ENCODE measurements around the gene FLAD1.

FLAD1 gene

DNA sequence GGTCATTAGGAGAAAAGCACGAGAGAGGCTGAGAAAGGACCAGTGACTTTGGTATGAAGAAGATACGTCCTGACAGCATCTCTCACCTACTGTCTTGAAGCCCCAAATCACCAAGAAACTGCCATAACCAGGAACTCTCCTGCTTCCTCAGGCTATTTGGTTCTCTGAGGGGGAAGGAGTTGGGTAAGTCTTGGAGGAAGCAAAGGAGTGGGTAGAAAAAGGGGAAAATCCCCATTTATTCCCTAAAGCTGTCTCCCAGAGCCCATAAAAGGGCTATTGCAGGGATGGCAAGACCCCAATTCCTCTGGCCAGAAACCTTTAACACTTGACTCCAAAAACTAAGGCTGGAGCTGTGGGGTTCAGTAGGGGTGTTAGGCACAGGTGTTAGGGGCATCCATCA lies 25.1 kb upstream of the FLAD1 start:
- ATAC-seq (ENCODE audit: low read depth) (no peak), DNase-seq (ENCODE audit: low spot score in 2 of 2) (no peak)
- Mint-ChIP-seq H3K27ac (no peak overlapping the region), H3K4me1 (peaks cover 36% of the 10 kb centered on the region), H3K36me3 (peaks cover 1% of the 10 kb centered on the region), H3K4me3 (no peak overlapping the region), H3K27me3 (no peaks in the 10 kb centered on the region), H3K9me3 (no peaks in the 10 kb centered on the region)

DNA sequence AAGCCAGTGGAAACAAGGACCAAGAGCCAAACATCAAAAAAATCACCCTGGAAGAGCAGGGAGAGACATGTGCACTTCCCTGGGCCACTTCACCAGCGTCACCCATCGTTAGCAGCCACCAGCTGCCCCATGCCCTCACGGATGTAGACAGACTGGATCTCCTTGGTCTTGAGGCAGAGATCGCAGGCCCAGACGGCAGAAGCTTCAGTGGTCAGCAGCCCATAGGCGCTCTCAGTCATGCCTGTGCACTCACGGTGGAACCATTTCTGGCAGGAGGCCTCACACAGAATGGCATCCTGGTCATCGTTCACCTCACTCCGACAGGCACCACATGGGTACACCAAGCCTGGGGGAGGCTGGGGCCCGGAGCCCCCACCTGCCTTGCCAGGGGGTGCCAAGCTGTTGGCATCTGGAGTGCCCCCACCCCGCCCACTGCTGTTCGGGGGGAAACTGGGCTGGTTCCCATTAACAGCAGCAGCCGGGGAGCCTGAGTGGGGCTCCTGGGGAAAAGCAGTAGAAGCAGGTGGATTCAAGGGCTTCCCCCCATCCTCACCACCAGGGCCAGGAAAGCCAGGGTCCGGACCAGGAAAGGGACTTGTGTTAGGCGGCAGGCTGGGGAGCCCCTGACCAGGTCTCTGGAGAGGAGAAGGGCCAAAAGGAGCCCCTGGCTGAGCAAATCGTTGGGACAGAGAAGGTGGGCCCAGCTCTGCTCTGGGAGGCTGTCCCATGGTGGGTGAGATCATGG lies 24.3 kb upstream of the FLAD1 start:
- no peak overlapping the region for H3K27ac Mint-ChIP-seq
- no peak for ATAC-seq (ENCODE audit: low read depth)
- H3K4me3 Mint-ChIP-seq, result peak overlapping the region; percentile 44

DNA sequence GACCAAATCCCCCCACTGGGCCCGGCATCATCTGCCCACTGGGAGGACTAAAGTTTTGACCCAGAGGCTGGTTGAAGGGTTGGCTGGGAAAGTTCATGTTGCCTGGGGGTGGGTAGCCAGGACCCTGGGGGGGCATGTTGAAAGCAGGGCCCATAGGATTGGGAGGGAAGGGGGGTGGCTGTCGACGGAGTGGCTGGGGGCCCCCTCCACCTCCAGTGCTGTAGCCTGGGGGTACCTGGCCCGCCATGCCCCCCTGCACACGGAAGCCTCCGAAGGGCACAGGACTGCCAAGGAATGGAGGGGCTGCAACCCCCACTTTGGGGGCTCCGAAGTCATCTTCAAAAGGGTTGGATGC lies 23.7 kb upstream of the FLAD1 start:
- ATAC-seq (ENCODE audit: low read depth) (no peak), DNase-seq (ENCODE audit: low spot score in 2 of 2) (no peak)
- Mint-ChIP-seq H3K4me1 (peaks cover 30% of the 10 kb centered on the region), H3K27me3 (no peaks in the 10 kb centered on the region), H3K27ac (no peak overlapping the region), H3K9me3 (no peaks in the 10 kb centered on the region), H3K4me3 (peak overlapping the region; percentile 44), H3K36me3 (peaks cover 7% of the 10 kb centered on the region)

More for the DNA sequence above, 24.3 kb upstream of the FLAD1 start:
- Mint-ChIP-seq H3K9me3 (no peaks in the 10 kb centered on the region), H3K4me1 (peaks cover 34% of the 10 kb centered on the region), H3K36me3 (peaks cover 5% of the 10 kb centered on the region), H3K27me3 (no peaks in the 10 kb centered on the region)
- no peak for DNase-seq (ENCODE audit: low spot score in 2 of 2)

DNA sequence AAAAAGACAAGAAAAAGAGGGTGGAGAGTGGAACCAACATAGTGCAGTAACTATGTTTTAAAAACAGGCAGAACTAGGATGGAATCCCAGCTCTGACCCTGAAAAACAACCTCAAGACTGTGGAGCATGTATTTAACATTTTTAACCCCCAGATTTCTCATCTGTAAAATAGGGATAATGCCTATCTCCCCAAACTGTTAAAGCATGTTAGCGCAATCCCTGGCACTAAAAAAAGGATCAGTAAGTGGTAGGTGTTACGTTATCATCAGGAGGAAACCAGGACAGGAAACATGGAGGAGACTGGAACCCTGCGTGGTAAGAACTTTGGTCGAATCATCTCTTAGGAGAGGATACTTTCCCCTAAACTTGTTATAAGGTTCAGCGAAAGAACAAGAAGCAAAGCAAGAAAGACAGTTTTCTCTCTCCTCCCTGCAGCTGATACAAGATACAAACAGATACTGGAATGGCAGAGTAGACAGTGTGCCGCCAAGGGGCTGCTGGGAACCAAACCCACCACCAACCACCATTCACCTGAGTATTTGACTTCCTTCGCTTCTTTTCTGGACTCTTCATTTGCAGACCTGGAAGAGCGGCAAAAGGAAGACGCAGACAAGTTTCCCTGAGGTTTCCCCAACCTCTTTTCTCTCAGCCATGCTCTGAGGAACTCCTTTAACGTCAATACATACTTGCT lies 22.6 kb upstream of the FLAD1 start:
- no peak for ATAC-seq (ENCODE audit: low read depth)
- peak overlapping the region; percentile 81 for H3K27ac Mint-ChIP-seq
- no peaks in the 10 kb centered on the region for H3K9me3 Mint-ChIP-seq
- peaks cover 22% of the 10 kb centered on the region for H3K4me1 Mint-ChIP-seq
- H3K4me3 Mint-ChIP-seq, result peak overlapping the region; percentile 87
- H3K36me3 Mint-ChIP-seq, result peaks cover 9% of the 10 kb centered on the region
- no peak for DNase-seq (ENCODE audit: low spot score in 2 of 2)
- no peaks in the 10 kb centered on the region for H3K27me3 Mint-ChIP-seq

DNA sequence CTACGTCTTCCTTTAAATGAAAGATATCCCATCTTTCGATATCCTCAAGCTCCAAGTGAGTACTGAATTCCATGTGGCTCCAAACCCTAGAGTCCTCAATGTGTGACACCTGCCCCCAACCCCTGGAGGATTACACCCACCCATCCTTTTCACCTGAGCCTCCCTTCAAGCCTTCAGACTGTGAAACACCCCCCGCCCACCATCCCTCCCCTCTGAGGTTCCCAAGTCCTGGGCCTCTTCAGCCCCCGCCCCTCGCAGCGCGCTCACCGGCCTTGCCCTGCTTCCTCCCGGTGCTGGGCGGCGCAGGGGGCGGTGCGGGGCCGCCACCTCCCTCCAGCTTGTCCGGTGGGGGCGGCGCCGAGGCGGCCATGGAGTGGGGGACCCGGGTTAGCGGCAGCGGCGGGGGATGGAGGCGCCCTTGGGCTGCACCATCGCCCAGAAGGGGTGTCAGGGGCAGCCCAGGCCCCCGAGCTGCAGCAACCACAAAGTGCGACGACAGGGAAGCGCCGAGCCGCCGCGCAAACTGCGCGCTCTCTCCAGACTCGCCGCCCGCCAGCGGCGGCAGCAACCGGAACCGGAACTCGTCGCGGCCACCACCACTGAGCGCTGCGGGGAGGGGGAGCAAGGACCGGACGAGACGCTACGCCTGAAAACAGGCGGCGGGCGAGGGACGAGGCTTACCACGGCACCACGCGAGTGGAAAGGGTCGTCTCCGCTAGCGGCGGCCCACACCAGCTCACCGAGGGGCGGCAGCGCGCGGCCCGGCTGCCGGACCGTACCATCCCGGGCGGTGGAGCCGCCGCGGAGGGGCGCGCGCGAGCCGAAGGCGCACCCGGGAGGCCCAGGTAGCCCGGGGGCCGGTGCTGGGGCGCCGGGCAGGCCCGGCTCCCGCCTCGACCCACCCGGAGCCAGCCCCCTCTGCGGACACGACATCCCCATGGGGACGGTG lies 21.7 kb upstream of the FLAD1 start, which contains the start of gene PYGO2:
Gene PYGO2 (minus strand): TSS at position 576 of the 949 bp plus-strand sequence. CDS start 206 bp downstream, at position 370.
- H3K9me3 Mint-ChIP-seq, result no peaks in the 10 kb centered on the region
- H3K4me1 Mint-ChIP-seq, result peaks cover 15% of the 10 kb centered on the region
- ATAC-seq (ENCODE audit: low read depth) (peak; percentile 79), DNase-seq (ENCODE audit: low spot score in 2 of 2) (peak; percentile 74 to 90)
- no peaks in the 10 kb centered on the region for H3K27me3 Mint-ChIP-seq
- peak within 1 kb of the TSS; percentile 87 for H3K4me3 Mint-ChIP-seq
- H3K36me3 Mint-ChIP-seq, result peaks cover 10% of the 10 kb centered on the region
- H3K27ac Mint-ChIP-seq, result peak within 1 kb of the TSS; percentile 81

DNA sequence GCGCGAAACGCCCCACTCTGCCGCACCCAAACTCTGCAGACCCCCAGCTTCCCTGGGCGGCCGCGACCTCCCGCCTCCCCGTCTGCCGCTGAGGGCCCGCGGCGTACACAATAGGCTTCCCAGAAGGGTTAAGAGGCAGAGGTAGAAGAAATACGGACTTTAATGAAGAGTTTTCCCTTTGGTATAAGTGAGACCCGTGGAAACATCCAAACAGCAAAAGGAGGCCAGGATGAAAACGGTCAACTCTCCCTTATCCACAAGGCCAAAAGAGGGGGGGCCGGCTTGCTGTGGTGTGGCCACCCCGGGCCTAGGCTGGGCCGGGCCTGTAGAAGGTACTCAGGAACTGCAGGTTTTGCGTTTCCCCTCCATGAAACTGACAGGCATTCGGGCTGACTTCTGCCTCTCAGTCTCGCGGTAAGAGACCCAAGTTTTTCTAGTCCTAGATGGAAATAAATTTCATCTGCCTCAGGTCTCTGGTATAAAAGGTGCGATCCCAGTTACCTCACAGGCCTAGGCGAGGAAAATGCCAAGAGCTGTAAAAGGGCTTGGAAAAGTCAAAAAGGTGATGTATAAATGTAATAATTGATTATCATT lies 20.9 kb upstream of the FLAD1 start:
- H3K4me3 Mint-ChIP-seq, result peak overlapping the region; percentile 83
- DNase-seq (ENCODE audit: low spot score in 2 of 2) (no peak), ATAC-seq (ENCODE audit: low read depth) (peak; percentile 20)
- H3K36me3 Mint-ChIP-seq, result peaks cover 12% of the 10 kb centered on the region
- H3K9me3 Mint-ChIP-seq, result no peaks in the 10 kb centered on the region
- H3K27ac Mint-ChIP-seq, result peak overlapping the region; percentile 81
- peaks cover 15% of the 10 kb centered on the region for H3K4me1 Mint-ChIP-seq
- H3K27me3 Mint-ChIP-seq, result no peaks in the 10 kb centered on the region

DNA sequence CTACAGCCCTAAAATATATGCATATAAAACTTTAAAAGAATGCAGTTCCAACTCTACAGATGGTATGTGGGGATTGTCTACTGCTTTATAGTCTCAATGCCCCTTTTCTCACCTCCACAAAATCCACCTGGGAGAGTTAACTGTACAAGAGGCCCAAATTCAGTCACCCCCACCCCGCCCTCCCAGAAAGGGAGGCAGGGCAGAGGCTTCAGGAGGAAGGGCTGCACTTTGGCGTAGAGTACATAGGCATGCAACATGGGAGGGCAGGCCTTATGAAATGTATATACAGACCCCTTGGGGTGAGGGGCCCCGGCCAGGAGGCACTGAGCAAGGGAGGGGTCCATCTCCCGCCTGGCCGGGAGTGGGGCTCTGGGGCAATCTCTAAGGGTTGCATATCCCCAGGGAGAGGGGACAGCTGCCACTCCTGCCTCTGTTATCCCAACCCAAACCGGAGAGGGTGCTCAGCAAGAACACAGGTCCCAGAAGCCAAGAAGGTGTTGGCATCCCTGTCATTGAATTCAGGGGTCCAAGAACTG lies 20.3 kb upstream of the FLAD1 start:
- H3K9me3 Mint-ChIP-seq, result no peaks in the 10 kb centered on the region
- H3K27ac Mint-ChIP-seq, result peak overlapping the region; percentile 81
- peaks cover 13% of the 10 kb centered on the region for H3K36me3 Mint-ChIP-seq
- H3K4me3 Mint-ChIP-seq, result peak overlapping the region; percentile 41
- peaks cover 15% of the 10 kb centered on the region for H3K4me1 Mint-ChIP-seq
- no peak for DNase-seq (ENCODE audit: low spot score in 2 of 2)
- no peak for ATAC-seq (ENCODE audit: low read depth)
- H3K27me3 Mint-ChIP-seq, result no peaks in the 10 kb centered on the region

DNA sequence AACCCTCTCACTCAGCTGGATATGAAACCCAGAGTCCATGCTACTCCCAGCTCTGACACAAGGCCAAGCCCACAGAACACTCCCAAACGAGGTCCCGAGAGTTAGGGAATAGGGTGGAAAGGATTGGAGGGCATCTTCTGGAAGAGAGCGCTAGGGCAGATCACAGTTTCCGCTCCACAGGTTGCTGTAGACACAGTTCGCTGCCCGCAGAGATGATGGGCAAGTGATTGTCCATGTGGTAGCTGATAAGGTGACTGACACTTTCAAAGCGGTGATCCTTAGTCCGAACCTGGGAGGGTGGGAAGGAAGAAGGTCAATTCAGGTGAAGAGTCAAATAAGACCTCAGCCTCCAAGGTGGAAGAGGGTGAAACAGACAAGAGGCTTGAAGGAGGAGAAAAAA lies 19.5 kb upstream of the FLAD1 start:
- Mint-ChIP-seq H3K36me3 (peaks cover 17% of the 10 kb centered on the region), H3K9me3 (no peaks in the 10 kb centered on the region), H3K27ac (no peak overlapping the region), H3K4me3 (no peak overlapping the region), H3K4me1 (peaks cover 15% of the 10 kb centered on the region), H3K27me3 (no peaks in the 10 kb centered on the region)
- ATAC-seq (ENCODE audit: low read depth), result no peak
- no peak for DNase-seq (ENCODE audit: low spot score in 2 of 2)

DNA sequence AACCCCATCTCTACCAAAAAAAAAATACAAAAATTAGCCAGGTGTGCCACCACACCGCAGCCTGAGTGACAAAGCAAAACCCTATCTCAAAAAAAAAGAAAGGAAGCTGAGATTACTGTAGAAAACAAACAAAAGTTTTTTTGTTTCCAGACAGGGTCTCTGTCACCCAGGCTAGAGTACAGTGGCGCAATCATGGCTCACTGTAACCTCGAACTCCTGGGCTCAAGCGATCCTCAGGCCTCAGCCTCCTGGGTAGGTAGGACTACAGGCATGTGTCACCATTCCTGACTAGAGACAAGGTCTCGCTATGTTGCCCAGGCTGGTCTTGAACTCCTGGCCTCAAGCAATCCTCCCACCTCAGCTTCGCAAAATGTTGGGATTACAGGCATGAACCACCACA lies 18.8 kb upstream of the FLAD1 start:
- Mint-ChIP-seq H3K27ac (no peak overlapping the region), H3K4me1 (peaks cover 16% of the 10 kb centered on the region), H3K27me3 (no peaks in the 10 kb centered on the region), H3K4me3 (no peak overlapping the region), H3K9me3 (no peaks in the 10 kb centered on the region), H3K36me3 (peaks cover 19% of the 10 kb centered on the region)
- no peak for DNase-seq (ENCODE audit: low spot score in 2 of 2)
- ATAC-seq (ENCODE audit: low read depth), result no peak

DNA sequence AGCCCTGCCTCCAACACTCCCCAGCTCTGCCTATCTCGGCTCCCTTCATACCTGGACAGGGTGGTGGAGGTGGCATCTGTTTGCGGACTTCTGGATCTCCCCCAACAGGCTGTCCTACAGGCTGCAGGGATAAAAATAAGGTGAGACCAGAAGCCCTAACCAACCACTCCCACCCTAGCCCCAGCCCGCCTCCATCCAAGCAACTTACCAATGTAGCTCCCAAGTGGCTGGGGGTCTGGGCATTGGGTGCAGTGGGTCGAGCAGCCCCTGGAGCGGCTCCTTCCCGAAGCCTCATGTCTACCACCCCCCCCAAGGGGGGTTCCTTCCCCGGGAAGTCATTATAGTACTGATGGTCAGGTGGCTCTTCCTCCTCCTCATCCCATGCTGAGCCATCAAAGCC lies 17.0 kb upstream of the FLAD1 start:
- no peak for DNase-seq (ENCODE audit: low spot score in 2 of 2)
- no peaks in the 10 kb centered on the region for H3K9me3 Mint-ChIP-seq
- H3K4me1 Mint-ChIP-seq, result peaks cover 18% of the 10 kb centered on the region
- peaks cover 22% of the 10 kb centered on the region for H3K36me3 Mint-ChIP-seq
- no peak for ATAC-seq (ENCODE audit: low read depth)
- H3K27ac Mint-ChIP-seq, result no peak overlapping the region
- H3K4me3 Mint-ChIP-seq, result no peak overlapping the region
- H3K27me3 Mint-ChIP-seq, result no peaks in the 10 kb centered on the region

DNA sequence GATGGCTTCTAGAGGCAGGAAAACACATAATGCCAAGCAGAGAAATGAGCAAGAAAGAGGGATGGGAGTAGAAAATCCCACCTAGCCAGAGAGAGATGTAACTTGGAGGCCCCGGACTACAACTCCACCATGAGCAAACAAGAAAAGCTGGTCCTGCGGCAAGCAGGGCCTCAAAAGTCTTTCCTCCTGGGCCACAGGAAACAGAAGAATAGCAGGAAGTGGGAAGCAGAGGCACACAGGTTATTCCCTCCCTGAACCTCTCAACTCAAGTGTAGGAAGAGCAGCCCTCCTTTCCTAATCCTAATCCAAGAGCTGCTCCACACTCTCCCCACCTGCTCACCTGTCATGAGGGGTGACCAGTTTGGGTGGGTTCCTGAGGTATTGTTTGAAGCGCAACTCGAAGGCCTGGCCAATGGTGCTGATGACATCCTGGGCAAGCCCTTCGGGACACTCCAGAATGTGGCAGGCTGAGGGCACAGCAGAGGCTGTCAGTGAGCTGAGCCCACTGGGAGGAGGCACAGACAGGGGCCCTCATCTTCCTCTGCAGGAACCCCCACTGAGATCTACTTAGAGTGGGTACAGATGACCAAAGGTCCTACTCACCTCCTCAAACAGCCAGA lies 15.7 kb upstream of the FLAD1 start:
- Mint-ChIP-seq H3K4me3 (no peak overlapping the region), H3K27ac (no peak overlapping the region), H3K9me3 (no peaks in the 10 kb centered on the region), H3K4me1 (peaks cover 25% of the 10 kb centered on the region), H3K27me3 (no peaks in the 10 kb centered on the region), H3K36me3 (peaks cover 24% of the 10 kb centered on the region)
- DNase-seq (ENCODE audit: low spot score in 2 of 2) (no peak), ATAC-seq (ENCODE audit: low read depth) (no peak)

DNA sequence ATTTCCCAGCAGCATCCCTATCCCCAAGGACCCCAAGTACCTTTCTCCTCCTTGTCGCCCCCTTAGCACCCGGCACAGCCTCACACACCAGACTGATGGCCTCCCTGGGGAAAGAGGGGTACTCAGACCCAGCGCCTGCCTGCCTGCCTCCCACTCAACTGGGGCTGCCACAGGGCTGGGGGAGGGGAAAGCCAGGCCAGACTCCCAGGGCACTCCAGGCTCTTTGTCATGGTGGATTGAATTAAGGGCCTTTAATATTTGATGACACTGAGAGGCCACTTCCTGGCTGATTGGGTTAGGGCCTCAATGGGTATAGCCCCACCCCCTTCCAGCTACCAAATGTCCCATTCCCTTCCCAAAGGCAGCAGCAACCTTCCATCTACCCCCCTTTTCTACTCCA lies 14.4 kb upstream of the FLAD1 start:
- H3K4me3 Mint-ChIP-seq, result no peak overlapping the region
- ATAC-seq (ENCODE audit: low read depth) (no peak), DNase-seq (ENCODE audit: low spot score in 2 of 2) (no peak)
- H3K27me3 Mint-ChIP-seq, result no peaks in the 10 kb centered on the region
- peaks cover 22% of the 10 kb centered on the region for H3K36me3 Mint-ChIP-seq
- no peaks in the 10 kb centered on the region for H3K9me3 Mint-ChIP-seq
- H3K27ac Mint-ChIP-seq, result peak overlapping the region; percentile 67
- H3K4me1 Mint-ChIP-seq, result peaks cover 28% of the 10 kb centered on the region

DNA sequence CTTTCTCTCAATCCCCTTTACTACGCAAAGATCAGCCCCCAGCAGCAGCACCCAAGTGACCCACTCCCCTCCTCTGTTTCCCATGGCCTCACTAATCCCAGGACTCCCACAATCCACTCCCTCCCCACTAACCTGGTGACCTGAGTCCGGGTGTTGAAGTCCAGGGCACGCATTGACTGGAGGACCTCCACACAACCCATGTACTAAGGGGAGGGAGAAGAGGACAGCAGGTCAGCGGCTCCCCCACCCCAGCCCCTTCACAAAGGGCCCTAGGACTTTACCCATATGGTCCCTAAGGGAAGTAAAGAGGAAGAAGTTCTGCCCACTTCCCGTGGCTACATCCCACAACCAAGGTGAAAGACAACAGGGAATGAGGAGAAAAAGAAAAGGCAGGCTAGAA lies 13.9 kb upstream of the FLAD1 start:
- Mint-ChIP-seq H3K4me3 (no peak overlapping the region), H3K36me3 (peaks cover 19% of the 10 kb centered on the region), H3K4me1 (peaks cover 25% of the 10 kb centered on the region), H3K27ac (peak overlapping the region; percentile 67), H3K27me3 (no peaks in the 10 kb centered on the region), H3K9me3 (no peaks in the 10 kb centered on the region)
- ATAC-seq (ENCODE audit: low read depth) (no peak), DNase-seq (ENCODE audit: low spot score in 2 of 2) (no peak)

All from memory B cell (primary cell).